WTC11 (cell line): ENCODE measurements around the gene AFF3. TPM values are rescaled to one million over a fixed set of nuclear protein-coding genes. Genes with fewer than 3 reads are reported as not detected.

Experiments used
- ATAC-seq: fragments of 200-7000 bp; cut with Tn5 transposase; 2 replicates; pipeline ENCODE4 v1.10.0; 2021; ENCODE audit warnings: mild to moderate bottlenecking, moderate library complexity
- CTCF ChIA-PET: fragments of 300-600 bp; sonication (Branson Sonifier 250); formaldehyde crosslinking; loops from one replicate; lab custom pipeline; 2021; ENCODE audit warnings: antibody characterized with exemption; lab: Charles Lee
- POLR2A ChIA-PET: fragments of 350-600 bp; sonication (Branson Sonifier 250); formaldehyde crosslinking; loops from one replicate; lab custom pipeline; 2021; ENCODE audit warnings: antibody characterized with exemption; lab: Charles Lee
- DNase-seq: peaks from one replicate; pipeline ENCODE4 v3.0.0; 2021; ENCODE audit warnings: low spot score
- H3K27ac Mint-ChIP-seq: 2 replicates; pipeline ENCODE4 v1.8.0; 2021; ENCODE audit warnings: mixed read lengths
- H3K27me3 Mint-ChIP-seq: 2 replicates; pipeline ENCODE4 v1.8.0; 2021; ENCODE audit warnings: low read depth, mild to moderate bottlenecking, moderate library complexity, mixed read lengths
- H3K36me3 Mint-ChIP-seq: 2 replicates; pipeline ENCODE4 v1.8.0; 2021; ENCODE audit warnings: mixed read lengths
- H3K4me1 Mint-ChIP-seq: 2 replicates; pipeline ENCODE4 v1.8.0; 2022; ENCODE audit warnings: mixed read lengths
- H3K4me3 Mint-ChIP-seq: 2 replicates; pipeline ENCODE4 v1.8.0; 2021; ENCODE audit warnings: mild to moderate bottlenecking, moderate library complexity, mixed read lengths
- H3K9me3 Mint-ChIP-seq: 2 replicates; pipeline ENCODE4 v1.8.0; 2021; ENCODE audit warnings: mixed read lengths
- ARID4B ChIP-seq: sonication (generic); formaldehyde crosslinking; IDR thresholded peaks from 2 replicates; pipeline ENCODE4 v1.8.0; 2023; ENCODE audit warnings: missing genetic modification reagents, mild to moderate bottlenecking, borderline replicate concordance
- ATF1 ChIP-seq: sonication (generic); formaldehyde crosslinking; IDR thresholded peaks from 2 replicates; pipeline ENCODE4 v1.8.1; 2023; ENCODE audit warnings: mild to moderate bottlenecking, moderate library complexity, missing genetic modification reagents
- CREM ChIP-seq: sonication (generic); formaldehyde crosslinking; IDR thresholded peaks from 2 replicates; pipeline ENCODE4 v1.8.1; 2022; ENCODE audit warnings: mild to moderate bottlenecking, missing genetic modification reagents, moderate library complexity
- CTCF ChIP-seq: fragments of 200-600 bp; IDR thresholded peaks from 2 replicates; pipeline ENCODE4 v1.8.0; 2022; ENCODE audit warnings: antibody characterized with exemption
- ETV6 ChIP-seq: sonication (generic); formaldehyde crosslinking; IDR thresholded peaks from 2 replicates; pipeline ENCODE4 v1.8.1; 2022; ENCODE audit warnings: mild to moderate bottlenecking, missing genetic modification reagents
- FOXP1 ChIP-seq: sonication (generic); formaldehyde crosslinking; IDR thresholded peaks from 2 replicates; pipeline ENCODE4 v1.8.0; 2022; ENCODE audit warnings: missing genetic modification reagents, mild to moderate bottlenecking, moderate library complexity, borderline replicate concordance
- GTF2I ChIP-seq: fragments of 250-450 bp; sonication (Bioruptor Pico); conservative IDR thresholded peaks from 2 replicates; pipeline ENCODE4 v1.4.0; 2021; ENCODE audit warnings: mild to moderate bottlenecking
- NFE2L1 ChIP-seq: sonication (generic); formaldehyde crosslinking; IDR thresholded peaks from 2 replicates; pipeline ENCODE4 v1.8.1; 2023; ENCODE audit warnings: missing genetic modification reagents
- NFYB ChIP-seq: sonication (generic); formaldehyde crosslinking; conservative IDR thresholded peaks from 2 replicates; pipeline ENCODE4 v1.8.0; 2022; ENCODE audit warnings: low read depth, missing genetic modification reagents
- NR3C1 ChIP-seq: sonication (generic); formaldehyde crosslinking; conservative IDR thresholded peaks from 2 replicates; pipeline ENCODE4 v1.8.1; 2023; ENCODE audit warnings: low read depth, mild to moderate bottlenecking, missing genetic modification reagents
- SP1 ChIP-seq: sonication (generic); formaldehyde crosslinking; conservative IDR thresholded peaks from 2 replicates; pipeline ENCODE4 v1.8.1; 2022; ENCODE audit warnings: missing genetic modification reagents
- STAT6 ChIP-seq: sonication (generic); formaldehyde crosslinking; conservative IDR thresholded peaks from 2 replicates; pipeline ENCODE4 v1.8.1; 2023; ENCODE audit warnings: mild to moderate bottlenecking, low read depth, missing genetic modification reagents, moderate library complexity
- TCF7 ChIP-seq: sonication (generic); formaldehyde crosslinking; IDR thresholded peaks from 2 replicates; pipeline ENCODE4 v1.8.0; 2022; ENCODE audit warnings: mild to moderate bottlenecking, low read depth, missing genetic modification reagents, moderate library complexity
- TEAD4 ChIP-seq: sonication (generic); formaldehyde crosslinking; IDR thresholded peaks from 2 replicates; pipeline ENCODE4 v1.8.0; 2022; ENCODE audit warnings: mild to moderate bottlenecking, missing genetic modification reagents
- ZBTB21 ChIP-seq: sonication (generic); formaldehyde crosslinking; IDR thresholded peaks from 2 replicates; pipeline ENCODE4 v1.8.1; 2023; ENCODE audit warnings: mild to moderate bottlenecking, missing genetic modification reagents, borderline replicate concordance
- ZNF138 ChIP-seq: sonication (generic); formaldehyde crosslinking; conservative IDR thresholded peaks from 2 replicates; pipeline ENCODE4 v1.8.1; 2022; ENCODE audit warnings: mild to moderate bottlenecking, moderate library complexity, missing genetic modification reagents
- ZNF317 ChIP-seq: sonication (generic); formaldehyde crosslinking; IDR thresholded peaks from 2 replicates; pipeline ENCODE4 v1.8.1; 2023; ENCODE audit warnings: low read depth, mild to moderate bottlenecking, moderate library complexity, missing genetic modification reagents, borderline replicate concordance
- ZNF532 ChIP-seq: fragments of 250-450 bp; sonication (Bioruptor Pico); IDR thresholded peaks from 2 replicates; pipeline ENCODE4 v1.9.0; 2021; ENCODE audit warnings: mild to moderate bottlenecking, borderline replicate concordance
- ZSCAN18 ChIP-seq: fragments of 250-450 bp; sonication (Bioruptor Pico); IDR thresholded peaks from 2 replicates; pipeline ENCODE4 v2.1.2; 2022; ENCODE audit warnings: mild to moderate bottlenecking, moderate library complexity
- total RNA-seq: library from RNA; stranded (reverse); gene quantifications from 3 replicates; pipeline ENCODE4 v1.2.3, GENCODE V29; 2021

Gene AFF3
- total RNA-seq, 1 experiment from 2014 or later: 1.2 TPM

- TF ChIP-seq FOXP1 (CRISPR knock-in tag) (no peak), ZNF138 (CRISPR knock-in tag) (no peak), ZSCAN18 (CRISPR knock-in tag) (no peak), GTF2I (CRISPR knock-in tag) (no peak), ATF1 (CRISPR knock-in tag) (no peak), ZBTB21 (CRISPR knock-in tag) (no peak)
Observed at GRCh38 chr2:99756059-99756458, 386.3 kb downstream of the AFF3 start (continued).

- ATAC-seq (no peak), DNase-seq (no peak)
Observed at GRCh38 chr2:99754210-99754609, 388.2 kb downstream of the AFF3 start.

More at GRCh38 chr2:99754210-99754609, 388.2 kb downstream of the AFF3 start:
- POLR2A ChIA-PET: no interaction called here
- Mint-ChIP-seq H3K4me1 (no peaks in the 10 kb centered on the region), H3K36me3 (no peaks in the 10 kb centered on the region)
- TF ChIP-seq CTCF (no peak), SP1 (no peak), NFYB (CRISPR knock-in tag) (no peak), TCF7 (CRISPR knock-in tag) (no peak), ARID4B (CRISPR knock-in tag) (no peak), TEAD4 (CRISPR knock-in tag) (no peak), STAT6 (CRISPR knock-in tag) (no peak), NR3C1 (no peak), FOXP1 (CRISPR knock-in tag) (no peak), ZNF317 (no peak), ZNF532 (CRISPR knock-in tag) (no peak), ETV6 (CRISPR knock-in tag) (no peak), NFE2L1 (CRISPR knock-in tag) (no peak), CREM (CRISPR knock-in tag) (no peak)
- TF ChIP-seq, all 79 proteins: peak for 0
- no peaks in the 10 kb centered on the region for H3K9me3 Mint-ChIP-seq
- H3K27ac Mint-ChIP-seq: no peak overlapping the region
- H3K27me3 Mint-ChIP-seq: peaks cover 5% of the 10 kb centered on the region
- no peak overlapping the region for H3K4me3 Mint-ChIP-seq
- CTCF ChIA-PET: no interaction called here
